ENCODE data around the gene FRRS1L.

Gene FRRS1L

DNA sequence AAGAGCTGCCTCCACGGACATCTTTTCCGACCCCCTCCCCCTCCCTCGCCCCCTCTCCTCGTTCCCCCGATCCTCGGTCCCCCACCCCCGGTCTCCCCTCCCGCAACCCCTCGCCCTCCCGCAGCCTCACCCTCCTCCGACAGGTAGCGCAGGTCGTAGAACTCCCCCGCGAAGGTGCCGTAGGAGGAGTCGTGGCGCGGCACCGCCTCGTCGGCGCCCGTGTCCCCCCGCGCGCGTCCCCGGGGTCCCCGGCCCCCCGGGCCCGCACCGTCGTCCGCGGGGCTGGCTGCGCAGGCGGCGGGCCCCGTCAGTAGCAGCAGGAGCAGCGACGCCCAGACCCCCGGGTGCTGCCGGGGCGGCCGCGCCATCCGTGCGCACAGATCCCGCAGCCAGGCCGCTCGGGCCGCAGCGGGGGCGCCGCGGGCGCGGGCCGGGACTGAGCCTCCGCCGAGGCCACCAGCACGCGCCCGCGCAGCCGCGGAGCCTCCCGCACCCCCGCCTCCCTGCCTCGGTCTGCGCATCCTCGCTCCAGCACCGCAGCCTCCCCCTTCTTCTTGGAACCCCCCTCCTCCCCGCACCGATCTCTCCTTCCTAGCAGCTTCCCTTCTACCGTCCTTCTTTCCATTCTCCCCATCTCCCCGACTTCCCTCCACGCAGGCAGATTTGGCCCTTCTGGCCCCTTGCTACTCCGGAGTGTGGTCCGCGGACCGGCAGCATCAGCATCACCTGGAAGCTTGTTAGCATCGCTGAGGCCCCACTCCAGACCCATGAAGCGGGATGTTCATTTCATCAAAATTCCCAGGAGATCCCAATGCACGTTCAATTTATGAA lies at the start of gene FRRS1L:
Gene FRRS1L (minus strand): TSS at position 479 of the 831 bp plus-strand sequence. CDS start 111 bp downstream, at position 368.
- DNase-seq = no peak

GRCh38 chr9:109214414-109214813 lies 47.4 kb upstream of the FRRS1L start:
- DNase-seq = no peak

DNA sequence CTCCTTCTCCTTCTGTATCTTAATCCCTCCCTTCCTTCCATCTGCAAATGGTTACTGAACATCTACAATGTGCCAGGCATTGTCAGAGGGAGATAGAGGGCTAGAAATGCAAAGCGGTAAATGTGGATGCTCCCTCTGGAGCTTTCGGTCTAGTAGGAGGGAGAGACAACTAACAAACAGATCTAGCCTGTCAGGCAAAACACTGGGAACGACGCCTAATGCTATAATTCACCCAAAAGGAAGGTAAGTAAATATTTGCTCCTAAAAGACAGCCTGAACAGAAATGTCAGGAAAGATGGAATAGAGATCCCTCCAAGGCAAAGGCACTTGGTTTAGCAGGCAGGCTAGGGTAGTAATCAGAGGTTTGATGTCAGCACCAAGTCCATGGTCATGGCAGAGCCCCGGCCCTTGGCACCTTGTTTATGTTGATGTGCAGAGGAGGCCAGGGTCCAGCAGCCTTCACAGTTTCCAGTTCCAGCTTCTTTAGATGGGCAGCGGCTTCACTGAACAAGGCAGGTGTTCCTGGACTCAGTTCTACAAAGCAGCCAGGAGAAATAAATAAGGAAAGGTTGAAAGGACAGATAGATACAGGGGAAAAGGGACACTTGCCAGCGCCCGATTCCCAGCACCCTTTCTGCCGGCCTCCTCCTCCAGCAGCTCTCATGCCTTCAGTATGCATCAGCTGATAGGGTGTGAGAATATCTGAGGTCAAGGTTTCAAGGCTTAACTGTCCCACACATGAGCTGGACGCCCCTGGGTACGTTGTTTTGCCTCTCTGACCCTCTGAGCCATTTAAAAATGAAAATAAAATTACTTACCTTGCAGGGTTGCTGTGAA lies 46.5 kb upstream of the FRRS1L start:
- DNase-seq = peak; percentile 27

DNA sequence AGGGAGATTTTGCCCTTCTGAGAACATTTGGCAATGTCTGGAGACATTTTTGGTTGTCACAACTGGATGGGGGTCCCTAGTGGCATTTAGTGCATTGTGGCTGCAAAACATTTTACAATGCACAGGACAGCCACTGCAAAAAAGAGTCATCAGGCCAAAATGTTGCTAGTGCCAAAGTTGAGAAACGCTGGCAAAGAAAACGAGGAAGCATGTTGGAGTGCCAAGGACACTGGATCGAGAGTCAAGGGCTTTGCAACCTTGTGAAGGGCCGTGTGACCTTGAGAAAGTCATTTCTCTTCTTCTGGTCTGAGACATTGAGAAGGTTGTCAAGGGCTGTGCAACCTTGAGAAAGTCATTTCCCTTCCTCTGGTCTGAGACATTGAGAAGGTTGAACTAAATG lies 45.7 kb upstream of the FRRS1L start:
- DNase-seq = no peak

- DNase-seq = no peak
Observed at GRCh38 chr9:109206670-109207069, 39.6 kb upstream of the FRRS1L start.

DNA sequence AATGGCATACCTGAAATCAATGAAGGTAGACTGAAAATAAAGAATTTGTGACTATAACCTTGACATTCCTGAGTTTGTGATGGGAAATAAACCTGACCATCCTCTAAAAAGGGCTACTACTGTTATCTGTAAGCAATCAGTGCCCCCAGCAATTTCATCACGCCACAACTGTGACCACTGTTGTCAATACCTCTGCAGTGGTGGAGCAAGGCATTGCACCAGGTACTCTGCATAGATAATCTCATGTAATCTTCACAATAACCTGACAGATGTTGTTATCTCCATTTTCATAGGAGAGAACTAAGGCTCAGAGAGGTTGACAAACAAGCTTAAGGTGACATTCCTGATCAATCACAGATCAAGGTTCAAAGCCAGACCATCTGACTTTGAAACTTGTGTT lies 38.5 kb upstream of the FRRS1L start:
- DNase-seq = no peak

GRCh38 chr9:109203761-109204360 lies 36.8 kb upstream of the FRRS1L start:
- no peak for DNase-seq

- no peak for DNase-seq
Observed at GRCh38 chr9:109199676-109200075, 32.6 kb upstream of the FRRS1L start.

DNA sequence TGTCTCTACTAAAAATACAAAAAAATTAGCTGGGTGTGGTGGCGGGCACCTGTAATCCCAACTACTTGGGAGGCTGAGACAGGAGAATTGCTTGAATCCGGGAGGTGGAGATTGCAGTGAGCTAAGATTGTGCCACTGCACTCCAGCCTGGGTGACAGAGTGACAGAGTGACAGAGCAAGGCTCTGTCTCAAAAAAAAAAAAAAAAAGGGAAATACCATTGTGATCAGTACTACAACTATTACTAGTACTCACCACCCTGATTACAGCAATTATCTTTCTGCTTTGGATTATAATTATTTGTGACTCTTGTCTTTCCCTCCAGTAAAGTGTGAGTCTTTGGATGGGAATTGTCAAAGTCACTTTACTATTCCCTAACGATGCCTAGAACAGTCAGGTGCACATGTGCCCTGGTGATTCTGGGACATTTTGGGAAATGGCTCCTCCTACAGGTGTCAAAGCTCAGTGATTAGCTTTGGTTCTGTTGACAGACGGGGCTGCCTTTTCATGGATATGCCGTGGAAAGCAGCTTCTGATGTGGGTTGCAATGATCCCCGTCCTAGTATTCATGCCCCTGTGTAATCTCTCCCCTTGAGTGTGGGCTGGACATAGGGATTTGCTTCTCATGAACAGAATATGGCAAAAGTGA lies 31.8 kb upstream of the FRRS1L start:
- DNase-seq = no peak

DNA sequence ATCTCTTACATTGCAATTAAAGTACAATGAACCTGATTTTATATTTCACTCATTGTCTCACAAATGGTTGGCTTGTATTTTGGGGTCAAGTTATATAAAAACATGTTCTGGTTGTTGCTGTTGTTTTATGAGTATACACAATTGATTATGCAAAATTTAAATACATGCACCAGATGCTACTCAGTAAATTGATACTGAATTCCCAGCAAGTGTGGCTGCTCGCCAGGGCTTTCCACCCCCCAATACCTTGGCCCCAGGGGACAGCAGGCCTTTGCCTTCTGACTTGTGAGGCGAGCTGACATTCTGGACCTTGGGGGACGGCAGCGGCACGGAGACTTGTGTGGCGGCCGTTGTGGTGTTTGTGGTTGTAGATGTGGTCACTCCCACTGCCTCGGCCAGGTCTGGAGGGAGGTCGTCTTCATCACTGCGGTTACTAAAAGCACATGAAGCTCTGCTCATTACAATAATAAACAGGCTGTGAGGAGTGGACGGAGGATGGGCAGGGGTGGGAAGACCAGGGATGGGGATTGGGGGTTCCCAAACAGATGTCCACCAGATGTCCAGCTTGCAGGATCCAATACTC lies 27.0 kb upstream of the FRRS1L start:
- no peak for DNase-seq

DNA sequence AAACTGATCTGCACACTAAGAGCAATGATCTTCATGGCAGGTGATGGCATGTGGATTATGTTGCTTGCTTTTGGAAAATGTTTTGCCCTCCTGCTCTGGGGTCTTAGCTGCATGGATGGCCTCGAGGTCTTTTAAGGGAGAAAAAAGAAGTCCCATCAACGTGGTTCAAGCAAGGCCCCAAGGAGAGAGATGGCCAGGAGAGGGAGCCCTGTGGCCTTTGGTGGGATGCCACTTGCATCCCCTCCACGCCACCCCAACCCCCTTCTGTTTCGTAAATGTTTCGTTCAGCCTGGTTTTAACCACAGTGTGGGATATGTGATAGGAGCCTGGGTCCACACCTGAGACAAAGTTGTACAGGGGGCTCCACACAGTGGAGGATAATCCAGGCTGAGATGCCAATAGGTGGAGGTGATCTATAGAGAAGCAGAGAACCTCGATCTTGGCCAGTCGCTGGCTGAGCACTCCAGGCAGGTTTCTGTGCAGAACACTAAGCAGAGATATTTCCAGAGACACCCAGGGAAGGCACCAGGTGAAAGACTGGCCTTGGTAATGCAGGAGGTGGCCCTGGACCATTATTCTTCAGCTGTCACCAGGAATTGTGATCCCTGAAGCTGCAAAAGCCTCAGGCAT lies 25.8 kb upstream of the FRRS1L start:
- peak; percentile 3 for DNase-seq

GRCh38 chr9:109191746-109192145 lies 24.7 kb upstream of the FRRS1L start:
- no peak for DNase-seq

DNA sequence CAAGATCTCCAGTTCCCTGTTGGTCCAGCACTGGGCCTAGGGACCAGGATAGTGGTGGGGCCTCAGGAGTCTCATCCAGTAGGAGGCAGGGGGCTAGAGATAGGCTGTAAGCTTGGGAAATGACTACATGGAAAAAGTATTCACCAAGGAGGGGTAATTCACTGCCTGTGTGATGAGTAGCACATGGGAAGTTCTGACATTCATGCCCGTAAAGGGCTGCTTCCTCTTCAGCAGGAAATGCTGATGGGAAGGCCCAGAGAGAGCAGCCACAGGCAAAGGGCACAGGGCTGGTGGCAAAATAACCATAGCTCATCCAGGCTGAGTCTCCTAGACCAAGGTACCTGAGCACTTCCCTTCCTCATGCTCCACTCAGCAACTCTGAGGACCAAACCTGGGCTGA lies 23.1 kb upstream of the FRRS1L start:
- no peak for DNase-seq

- no peak for DNase-seq
Observed at GRCh38 chr9:109186857-109187520, 19.9 kb upstream of the FRRS1L start.

DNA sequence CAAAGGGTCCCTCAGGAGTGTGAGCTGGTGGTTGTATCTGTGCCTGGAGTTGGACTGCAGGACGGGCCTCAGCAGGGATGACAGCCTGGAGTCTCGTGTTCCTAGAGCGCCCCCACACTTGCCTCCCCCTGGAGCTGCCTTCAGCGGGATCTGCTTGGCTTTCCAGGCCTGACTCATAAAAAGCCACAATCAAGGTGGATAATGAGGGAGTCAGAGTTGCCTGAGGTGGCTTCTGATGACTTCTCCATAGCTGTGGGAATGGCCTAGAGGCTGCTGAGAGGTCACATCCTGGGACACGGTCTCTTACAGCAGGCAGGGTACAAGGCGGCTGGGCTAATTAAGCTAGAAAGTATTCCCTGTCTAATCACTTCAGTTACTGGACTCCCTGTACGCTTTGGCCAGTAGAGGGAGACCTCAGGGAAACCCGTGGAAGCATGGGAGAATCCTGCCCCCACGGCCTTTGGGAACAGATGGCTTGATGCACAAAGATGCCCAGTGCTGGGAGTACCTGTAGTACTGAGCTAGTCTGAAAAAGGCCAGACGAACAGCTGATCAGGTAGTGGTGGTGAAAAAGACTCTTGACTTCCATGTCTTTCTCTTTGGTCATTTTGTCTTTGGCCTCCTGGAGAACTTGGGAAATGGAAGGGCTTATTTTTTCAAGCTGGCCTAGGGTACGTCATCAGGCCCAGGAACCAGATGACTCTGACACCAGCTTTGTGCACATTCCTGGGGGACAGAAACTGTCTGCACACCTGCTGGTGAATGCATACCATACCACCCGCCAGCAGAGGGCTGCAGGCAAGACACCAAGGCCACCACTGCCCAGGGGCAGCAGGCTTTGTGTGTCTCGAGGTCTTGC lies 16.1 kb upstream of the FRRS1L start:
- no peak for DNase-seq

DNA sequence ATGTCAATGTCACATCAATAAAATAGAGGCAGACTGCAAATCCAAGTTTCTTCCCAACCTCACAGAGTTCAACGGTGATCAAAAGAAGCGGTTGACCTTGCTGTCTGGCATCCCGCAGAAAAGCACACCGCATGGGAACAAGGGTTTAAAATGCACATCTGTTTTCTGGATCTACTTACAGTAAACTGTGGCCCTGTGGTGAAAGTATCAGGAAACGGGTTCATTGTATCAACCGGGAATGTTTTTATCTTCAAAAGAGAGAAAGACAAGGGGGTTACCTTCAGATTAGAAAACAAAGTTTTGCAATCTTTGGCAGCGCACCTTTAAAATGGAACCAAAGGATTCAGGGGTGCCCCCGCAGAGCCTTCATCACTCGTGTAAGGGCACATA lies 15.5 kb upstream of the FRRS1L start:
- no peak for DNase-seq

- DNase-seq = no peak
Observed at GRCh38 chr9:109181284-109181683, 14.2 kb upstream of the FRRS1L start.

- no peak for DNase-seq
Observed at GRCh38 chr9:109179801-109180523, 12.9 kb upstream of the FRRS1L start.

DNA sequence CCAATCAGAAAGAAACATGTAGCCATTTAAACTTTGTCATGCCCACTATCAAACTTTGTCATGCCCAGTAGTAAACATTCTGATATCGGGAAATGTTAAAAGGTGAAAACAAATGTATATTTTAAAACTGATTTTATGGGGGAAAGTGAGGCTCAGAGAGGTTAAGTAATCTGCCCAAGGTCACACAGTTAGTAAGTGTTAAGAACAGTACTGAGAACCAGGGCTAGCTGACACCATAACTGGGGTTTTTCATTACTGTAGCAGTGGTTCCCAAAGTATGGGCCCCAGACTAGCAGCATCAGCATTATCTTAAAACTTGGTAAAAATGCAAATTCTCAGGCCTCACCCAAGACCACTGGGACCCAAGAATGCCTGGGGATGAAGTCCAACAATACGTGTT lies 9.9 kb upstream of the FRRS1L start:
- DNase-seq = no peak

DNA sequence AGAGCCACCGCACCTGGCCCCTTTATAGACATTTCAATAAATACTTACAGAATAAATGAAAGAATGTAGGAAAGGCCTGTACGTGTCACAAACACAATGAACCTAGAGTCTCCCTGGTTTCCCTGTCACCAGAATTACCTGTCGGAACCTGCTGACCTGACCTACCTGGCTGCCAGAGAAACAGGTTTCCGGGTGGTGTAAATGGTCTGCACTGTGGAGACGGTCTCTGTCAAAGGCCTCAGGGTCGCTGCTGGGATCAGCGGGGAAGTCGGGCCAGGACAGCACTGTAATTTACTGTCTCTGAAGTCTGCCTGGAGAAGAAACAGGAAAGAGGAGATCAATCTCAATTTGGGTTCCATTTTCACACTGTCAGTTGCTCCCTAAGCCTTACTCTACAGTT lies 9.3 kb upstream of the FRRS1L start:
- DNase-seq = no peak

Measured in NCI-H2029 treated with DMSO at 0.1 percent for 48 hours (cell line).